HAP-1 (cell line): ENCODE data around the gene RMC1.
"Not testable (repeated sequence)": the region's sequence is repeated elsewhere in the genome, so short reads cannot be mapped to it uniquely, and the experiment has no call there.

Experiments
- DNase-seq, 2 experiments: peaks; one replicate each; pipeline ENCODE4 v3.0.0-alpha.2; 2016 to 2020; ENCODE audit warnings: low spot score in 2 of 2
- H3K27me3 ChIP-seq: fragments of 250-450 bp; sonication (Bioruptor Pico); 2 replicates; pipeline ENCODE4 v1.5.1; 2020; ENCODE audit warnings: low read depth, mild to moderate bottlenecking, moderate library complexity
- H3K36me3 ChIP-seq: fragments of 250-450 bp; sonication (Bioruptor Pico); replicated peaks from 2 replicates; pipeline ENCODE4 v1.5.1; 2020; ENCODE audit warnings: mild to moderate bottlenecking
- H3K4me1 ChIP-seq: fragments of 250-450 bp; sonication (Bioruptor Pico); 2 replicates; pipeline ENCODE4 v1.5.1; 2020; ENCODE audit warnings: mild to moderate bottlenecking
- H3K4me3 ChIP-seq: fragments of 250-450 bp; sonication (Bioruptor Pico); 2 replicates; pipeline ENCODE4 v1.5.1; 2020; ENCODE audit warnings: mild to moderate bottlenecking, moderate library complexity
- H3K9me3 ChIP-seq: fragments of 250-450 bp; sonication (Bioruptor Pico); 2 replicates; pipeline ENCODE4 v1.5.1; 2020; ENCODE audit warnings: mild to moderate bottlenecking, moderate library complexity
- in situ Hi-C: fragments of 300-500 bp; cut with MboI; formaldehyde crosslinking; loops from 3 replicates; pipeline ENCODE4 v1.14.3; 2020; ENCODE audit warnings: low sequenced_read_pairs, inconsistent platforms, mixed read lengths

RMC1 gene

GRCh38 chr18:23567671-23568070, 64.4 kb downstream of the RMC1 start:
- no peak for DNase-seq
- H3K36me3 ChIP-seq, result peaks cover 35% of the 10 kb centered on the region
- H3K4me3 ChIP-seq, result no peak overlapping the region
- H3K4me1 ChIP-seq, result no peaks in the 10 kb centered on the region
- no peaks in the 10 kb centered on the region for H3K27me3 ChIP-seq
- in situ Hi-C loops, result no loop called here
- no peaks in the 10 kb centered on the region for H3K9me3 ChIP-seq

- Histone ChIP-seq H3K27me3 (no peaks in the 10 kb centered on the region), H3K9me3 (no peaks in the 10 kb centered on the region), H3K4me3 (no peak overlapping the region), H3K36me3 (peaks cover 32% of the 10 kb centered on the region), H3K4me1 (no peaks in the 10 kb centered on the region)
- in situ Hi-C loops, result no loop called here
- DNase-seq, result no peak
Measured at GRCh38 chr18:23568281-23569138, 65.2 kb downstream of the RMC1 start.

GRCh38 chr18:23569299-23570063, 66.2 kb downstream of the RMC1 start:
- Histone ChIP-seq H3K36me3 (peaks cover 31% of the 10 kb centered on the region), H3K4me1 (no peaks in the 10 kb centered on the region), H3K27me3 (no peaks in the 10 kb centered on the region), H3K9me3 (no peaks in the 10 kb centered on the region), H3K4me3 (no peak overlapping the region)
- in situ Hi-C loops, result no loop called here
- DNase-seq, result no peak

GRCh38 chr18:23570912-23571504, 67.7 kb downstream of the RMC1 start:
- H3K36me3 ChIP-seq, result peaks cover 31% of the 10 kb centered on the region
- in situ Hi-C loops, result no loop called here

GRCh38 chr18:23572012-23572411, 68.7 kb downstream of the RMC1 start:
- in situ Hi-C loops, result no loop called here
- Histone ChIP-seq H3K4me3 (no peak overlapping the region), H3K36me3 (peaks cover 26% of the 10 kb centered on the region), H3K9me3 (no peaks in the 10 kb centered on the region), H3K27me3 (no peaks in the 10 kb centered on the region), H3K4me1 (no peaks in the 10 kb centered on the region)
- DNase-seq, result no peak

More at GRCh38 chr18:23570912-23571504, 67.7 kb downstream of the RMC1 start:
- H3K9me3 ChIP-seq, result no peaks in the 10 kb centered on the region
- H3K4me3 ChIP-seq, result no peak overlapping the region
- no peaks in the 10 kb centered on the region for H3K27me3 ChIP-seq
- DNase-seq, result no peak
- no peaks in the 10 kb centered on the region for H3K4me1 ChIP-seq

- DNase-seq, result no peak
- Histone ChIP-seq H3K9me3 (no peaks in the 10 kb centered on the region), H3K4me3 (no peak overlapping the region), H3K36me3 (peaks cover 20% of the 10 kb centered on the region), H3K27me3 (no peaks in the 10 kb centered on the region), H3K4me1 (no peaks in the 10 kb centered on the region)
- in situ Hi-C loops, result no loop called here
Measured at GRCh38 chr18:23572570-23572969, 69.3 kb downstream of the RMC1 start.

- no peak for DNase-seq
- Histone ChIP-seq H3K4me3 (no peak overlapping the region), H3K4me1 (no peaks in the 10 kb centered on the region), H3K36me3 (peaks cover 19% of the 10 kb centered on the region), H3K9me3 (no peaks in the 10 kb centered on the region), H3K27me3 (no peaks in the 10 kb centered on the region)
- in situ Hi-C loops, result no loop called here
Measured at GRCh38 chr18:23573020-23573419, 69.7 kb downstream of the RMC1 start.

GRCh38 chr18:23573626-23574431, 70.5 kb downstream of the RMC1 start:
- H3K36me3 ChIP-seq, result peaks cover 11% of the 10 kb centered on the region
- no peaks in the 10 kb centered on the region for H3K9me3 ChIP-seq
- no peaks in the 10 kb centered on the region for H3K4me1 ChIP-seq
- no peak for DNase-seq
- H3K27me3 ChIP-seq, result no peaks in the 10 kb centered on the region
- in situ Hi-C loops, result no loop called here
- no peak overlapping the region for H3K4me3 ChIP-seq

GRCh38 chr18:23574611-23575308, 71.4 kb downstream of the RMC1 start:
- Histone ChIP-seq H3K4me1 (no peaks in the 10 kb centered on the region), H3K27me3 (no peaks in the 10 kb centered on the region), H3K4me3 (no peak overlapping the region), H3K9me3 (no peaks in the 10 kb centered on the region), H3K36me3 (peaks cover 10% of the 10 kb centered on the region)
- in situ Hi-C loops, result no loop called here
- no peak for DNase-seq

GRCh38 chr18:23575309-23575651, 72.0 kb downstream of the RMC1 start:
- H3K9me3 ChIP-seq, result no peaks in the 10 kb centered on the region
- in situ Hi-C loops, result no loop called here

GRCh38 chr18:23577521-23577920, 74.2 kb downstream of the RMC1 start:
- H3K36me3 ChIP-seq, in situ Hi-C loops, H3K9me3 ChIP-seq, H3K4me3 ChIP-seq, DNase-seq, H3K27me3 ChIP-seq: not testable (repeated sequence)
- peaks cover 17% of the 10 kb centered on the region for H3K4me1 ChIP-seq

More at GRCh38 chr18:23575309-23575651, 72.0 kb downstream of the RMC1 start:
- no peak for DNase-seq
- no peaks in the 10 kb centered on the region for H3K4me1 ChIP-seq
- H3K4me3 ChIP-seq, result no peak overlapping the region
- peaks cover 7% of the 10 kb centered on the region for H3K36me3 ChIP-seq
- H3K27me3 ChIP-seq, result no peaks in the 10 kb centered on the region

GRCh38 chr18:23578067-23578701, 74.9 kb downstream of the RMC1 start:
- no peak for DNase-seq
- Histone ChIP-seq H3K4me1 (peaks cover 18% of the 10 kb centered on the region), H3K27me3 (no peaks in the 10 kb centered on the region), H3K9me3 (no peaks in the 10 kb centered on the region), H3K36me3 (peaks cover 3% of the 10 kb centered on the region; the same call in 1 of the 2 replicates), H3K4me3 (no peak overlapping the region)
- in situ Hi-C loops, result no loop called here
